Transverse colon (tissue), 4 donors: ENCODE results near the gene TBX10. TPM values are rescaled to one million over a fixed set of nuclear protein-coding genes. Genes with fewer than 3 reads are reported as not detected.

Experiments used
- DNase-seq: peaks from one replicate; pipeline ENCODE4 v3.0.0-alpha.2; 2019
- H3K27ac ChIP-seq, 4 donors: fragments of 200-600 bp; sonication (generic); 2 replicates each; pipeline ENCODE4 v1.5.1; 2016 to 2018; ENCODE audit warnings: inconsistent platforms in 4 of 4
- H3K27me3 ChIP-seq: fragments of 200-600 bp; sonication (generic); 2 replicates; pipeline ENCODE4 v1.5.1; 2017; ENCODE audit warnings: inconsistent platforms
- H3K36me3 ChIP-seq, 4 donors: fragments of 200-600 bp; sonication (generic); 2 replicates each; pipeline ENCODE4 v1.5.1; 2017 to 2019; ENCODE audit warnings: inconsistent platforms in 4 of 4
- H3K4me1 ChIP-seq, 4 donors: fragments of 200-600 bp; sonication (generic); 2 replicates each; pipeline ENCODE4 v1.5.1; 2017 to 2020; ENCODE audit warnings: inconsistent platforms in 4 of 4
- H3K4me3 ChIP-seq, 4 donors: fragments of 200-600 bp; sonication (generic); 1 replicate in 1 of 4; 2 replicates in 3 of 4; pipeline versions ENCODE4 v1.5.1 to v1.6.1; 2017 to 2019; ENCODE audit warnings: inconsistent platforms in 4 of 4
- H3K9me3 ChIP-seq, 2 donors: fragments of 200-600 bp; sonication (generic); 2 replicates each; pipeline ENCODE4 v1.5.1; 2017 to 2019; ENCODE audit warnings: inconsistent platforms in 2 of 2
- EP300 ChIP-seq: sonication (generic); formaldehyde crosslinking; IDR thresholded peaks from one replicate; pipeline ENCODE4 v1.6.1; 2017; ENCODE audit warnings: antibody characterized with exemption, low read depth
- POLR2A ChIP-seq: fragments of 450-650 bp; IDR thresholded peaks from one replicate; pipeline ENCODE4 v1.6.1; 2016; ENCODE audit warnings: antibody characterized with exemption, mild to moderate bottlenecking, moderate library complexity
- POLR2AphosphoS5 ChIP-seq, 3 donors: sonication (generic); formaldehyde crosslinking; IDR thresholded peaks; one replicate each; pipeline ENCODE4 v1.6.1; 2016; ENCODE audit warnings: antibody characterized with exemption in 3 of 3
- WGBS, 2 donors: methylation state at CpG; one replicate each; pipeline ENCODE4 v1.1.5; 2018; ENCODE audit warnings: low coverage in 1 of 2; 5-methylcytosine and 5-hydroxymethylcytosine counted together
- in situ Hi-C, 4 donors: fragments of 200-750 bp; cut with MboI; loops; one replicate each; pipeline versions ENCODE4 v1.15.0 to v1.15.1; 2017; ENCODE audit warnings: low sequenced_read_pairs in 3 of 4, low pct_ligation_motif_present in 1 of 4, low pct_unique_long_range_greater_than_20kb in 1 of 4
- intact Hi-C: fragments of 100-400 bp; cut with DNase I; formaldehyde crosslinking; loops from one replicate; pipeline ENCODE4 v1.15.1; 2023; ENCODE audit warnings: low total_unique reads
- small RNA-seq, 4 donors: library from RNA; depleted of rRNA; stranded (forward); fragments of <200 nt; gene quantifications; one replicate each; pipeline ENCODE3, GENCODE V24; 2016
- total RNA-seq, 4 donors: library from RNA; depleted of rRNA; stranded (reverse); fragments of >200 nt; gene quantifications; one replicate each; pipeline ENCODE4 v1.1.0, GENCODE V29; 2016
- TF ChIP-seq, protein P1 (sequence below), 5 experiments: fragments of 200-600 bp in 3 of 5; fragments of 450-650 bp in 2 of 5; sonication (generic) in 3 of 5; IDR thresholded peaks; 1 replicate in 2 of 5; 2 replicates in 3 of 5; pipeline ENCODE4 v1.5.1; 2016 to 2017; ENCODE audit warnings: antibody characterized with exemption in 5 of 5, inconsistent platforms in 3 of 5, mild to moderate bottlenecking in 2 of 5, moderate library complexity in 1 of 5

TBX10 gene
- total RNA-seq, 4 donors from 2014 or later, result 1.3 to 16.5 (median 15.0) TPM; not detected in 1

DNA sequence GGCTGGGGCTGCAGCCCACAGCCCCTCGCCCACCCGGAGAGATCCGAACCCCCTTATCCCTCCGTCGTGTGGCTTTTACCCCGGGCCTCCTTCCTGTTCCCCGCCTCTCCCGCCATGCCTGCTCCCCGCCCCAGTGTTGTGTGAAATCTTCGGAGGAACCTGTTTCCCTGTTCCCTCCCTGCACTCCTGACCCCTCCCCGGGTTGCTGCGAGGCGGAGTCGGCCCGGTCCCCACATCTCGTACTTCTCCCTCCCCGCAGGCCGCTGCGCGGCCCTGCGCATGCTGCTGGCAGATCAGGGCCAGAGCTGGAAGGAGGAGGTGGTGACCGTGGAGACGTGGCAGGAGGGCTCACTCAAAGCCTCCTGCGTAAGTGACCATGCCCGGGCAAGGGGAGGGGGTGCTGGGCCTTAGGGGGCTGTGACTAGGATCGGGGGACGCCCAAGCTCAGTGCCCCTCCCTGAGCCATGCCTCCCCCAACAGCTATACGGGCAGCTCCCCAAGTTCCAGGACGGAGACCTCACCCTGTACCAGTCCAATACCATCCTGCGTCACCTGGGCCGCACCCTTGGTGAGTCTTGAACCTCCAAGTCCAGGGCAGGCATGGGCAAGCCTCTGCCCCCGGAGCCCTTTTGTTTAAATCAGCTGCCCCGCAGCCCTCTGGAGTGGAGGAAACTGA, 55.2 kb downstream of the TBX10 start:
- Histone ChIP-seq H3K4me3 (peak overlapping the region; percentile 60 to 94 (median 86)), H3K9me3 (no peaks in the 10 kb centered on the region), H3K27ac (peak overlapping the region; percentile 99 to 100 (median 100)), H3K27me3 (no peaks in the 10 kb centered on the region), H3K36me3 (no peaks in the 10 kb centered on the region), H3K4me1 (peaks cover 8 to 38% (median 22%) of the 10 kb centered on the region in 4 donors)
- intact Hi-C loops (loop anchor here (1.0 kb wide), 1 partner anchor 45 kb away; the partner anchor contains the start of gene NUDT8), in situ Hi-C loops (no loop called here)
- 18% methylated on average over 31 of the region's 33 CpGs; no CpG with 5 or more reads in 1 of the 2 donors for WGBS, 2 donors
- DNase-seq, result peak; percentile 84
- TF ChIP-seq, protein P1, sequence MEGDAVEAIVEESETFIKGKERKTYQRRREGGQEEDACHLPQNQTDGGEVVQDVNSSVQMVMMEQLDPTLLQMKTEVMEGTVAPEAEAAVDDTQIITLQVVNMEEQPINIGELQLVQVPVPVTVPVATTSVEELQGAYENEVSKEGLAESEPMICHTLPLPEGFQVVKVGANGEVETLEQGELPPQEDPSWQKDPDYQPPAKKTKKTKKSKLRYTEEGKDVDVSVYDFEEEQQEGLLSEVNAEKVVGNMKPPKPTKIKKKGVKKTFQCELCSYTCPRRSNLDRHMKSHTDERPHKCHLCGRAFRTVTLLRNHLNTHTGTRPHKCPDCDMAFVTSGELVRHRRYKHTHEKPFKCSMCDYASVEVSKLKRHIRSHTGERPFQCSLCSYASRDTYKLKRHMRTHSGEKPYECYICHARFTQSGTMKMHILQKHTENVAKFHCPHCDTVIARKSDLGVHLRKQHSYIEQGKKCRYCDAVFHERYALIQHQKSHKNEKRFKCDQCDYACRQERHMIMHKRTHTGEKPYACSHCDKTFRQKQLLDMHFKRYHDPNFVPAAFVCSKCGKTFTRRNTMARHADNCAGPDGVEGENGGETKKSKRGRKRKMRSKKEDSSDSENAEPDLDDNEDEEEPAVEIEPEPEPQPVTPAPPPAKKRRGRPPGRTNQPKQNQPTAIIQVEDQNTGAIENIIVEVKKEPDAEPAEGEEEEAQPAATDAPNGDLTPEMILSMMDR (IDR thresholded peaks at IDR 0.05), result no peak
- TF ChIP-seq POLR2A, result peak; percentile 62
- no peak for TF ChIP-seq EP300
- peak; percentile 8 to 54 (median 37) for TF ChIP-seq POLR2AphosphoS5 (IDR thresholded peaks at IDR 0.05)

DNA sequence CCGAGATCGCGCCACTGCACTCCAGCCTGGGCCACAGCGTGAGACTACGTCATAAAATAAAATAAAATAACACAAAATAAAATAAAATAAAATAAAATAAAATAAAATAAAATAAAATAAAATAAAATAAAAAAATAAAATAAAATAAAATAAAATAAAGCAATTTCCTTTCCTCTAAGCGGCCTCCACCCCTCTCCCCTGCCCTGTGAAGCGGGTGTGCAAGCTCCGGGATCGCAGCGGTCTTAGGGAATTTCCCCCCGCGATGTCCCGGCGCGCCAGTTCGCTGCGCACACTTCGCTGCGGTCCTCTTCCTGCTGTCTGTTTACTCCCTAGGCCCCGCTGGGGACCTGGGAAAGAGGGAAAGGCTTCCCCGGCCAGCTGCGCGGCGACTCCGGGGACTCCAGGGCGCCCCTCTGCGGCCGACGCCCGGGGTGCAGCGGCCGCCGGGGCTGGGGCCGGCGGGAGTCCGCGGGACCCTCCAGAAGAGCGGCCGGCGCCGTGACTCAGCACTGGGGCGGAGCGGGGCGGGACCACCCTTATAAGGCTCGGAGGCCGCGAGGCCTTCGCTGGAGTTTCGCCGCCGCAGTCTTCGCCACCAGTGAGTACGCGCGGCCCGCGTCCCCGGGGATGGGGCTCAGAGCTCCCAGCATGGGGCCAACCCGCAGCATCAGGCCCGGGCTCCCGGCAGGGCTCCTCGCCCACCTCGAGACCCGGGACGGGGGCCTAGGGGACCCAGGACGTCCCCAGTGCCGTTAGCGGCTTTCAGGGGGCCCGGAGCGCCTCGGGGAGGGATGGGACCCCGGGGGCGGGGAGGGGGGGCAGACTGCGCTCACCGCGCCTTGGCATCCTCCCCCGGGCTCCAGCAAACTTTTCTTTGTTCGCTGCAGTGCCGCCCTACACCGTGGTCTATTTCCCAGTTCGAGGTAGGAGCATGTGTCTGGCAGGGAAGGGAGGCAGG, 56.0 kb downstream of the TBX10 start, which contains the start of gene GSTP1:
Gene GSTP1 (plus strand): TSS at position 566 of the 958 bp plus-strand sequence. CDS start 32 bp downstream, at position 598.
- in situ Hi-C loops, result no loop called here
- H3K4me1 ChIP-seq, result peaks cover 8 to 38% (median 22%) of the 10 kb centered on the region in 4 donors

DNA sequence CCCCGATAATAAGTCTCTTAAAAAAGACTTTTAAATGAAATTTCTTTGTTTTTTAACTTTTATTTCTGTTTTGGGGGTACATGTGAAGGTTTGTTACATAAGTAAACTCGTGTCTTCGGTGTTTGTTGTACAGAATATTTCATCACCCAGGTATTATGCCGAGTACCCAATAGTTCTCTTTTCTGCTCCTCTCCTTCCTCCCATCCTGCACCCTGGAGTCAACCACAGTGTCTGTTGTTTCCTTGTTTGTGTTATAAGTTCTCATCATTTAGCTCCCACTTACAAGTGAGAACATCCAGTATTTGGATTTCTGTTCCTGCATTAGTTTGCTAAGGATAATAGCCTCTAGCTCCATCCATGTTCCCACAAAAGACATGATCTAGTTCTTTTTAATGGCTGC, 57.6 kb downstream of the TBX10 start:
- DNase-seq, result no peak
- peak overlapping the region in 1 of 4 donors; percentile 100 for H3K27ac ChIP-seq
- no peaks in the 10 kb centered on the region for H3K9me3 ChIP-seq
- in situ Hi-C loops, result no loop called here
- no peak for TF ChIP-seq POLR2A
- no peak for TF ChIP-seq EP300
- H3K36me3 ChIP-seq, result no peaks in the 10 kb centered on the region
- 79 to 88% methylated on average over 4 of the region's 4 CpGs for WGBS, 2 donors
- no peak overlapping the region for H3K4me3 ChIP-seq
- H3K4me1 ChIP-seq, result peaks cover 8 to 38% (median 22%) of the 10 kb centered on the region in 4 donors
- intact Hi-C loops, result no loop called here
- H3K27me3 ChIP-seq, result no peaks in the 10 kb centered on the region

More for the DNA sequence above, 56.0 kb downstream of the TBX10 start, which contains the start of gene GSTP1:
- WGBS, 2 donors, result 0 to 5% methylated on average over 14 to 44 of the region's 81 CpGs
- H3K36me3 ChIP-seq, result no peaks in the 10 kb centered on the region
- TF ChIP-seq, protein P1 (IDR thresholded peaks at IDR 0.05), result peak; percentile 53 to 80 (median 66)
- TF ChIP-seq EP300 (no peak), POLR2A (peak; percentile 89), POLR2AphosphoS5 (IDR thresholded peaks at IDR 0.05) (peak; percentile 89 to 93 (median 92))
- H3K9me3 ChIP-seq, result no peaks in the 10 kb centered on the region
- peak within 1 kb of the TSS; percentile 99 to 100 (median 100) for H3K27ac ChIP-seq
- H3K4me3 ChIP-seq, result peak within 1 kb of the TSS; percentile 60 to 94 (median 86)
- DNase-seq, result peak; percentile 92
- H3K27me3 ChIP-seq, result no peaks in the 10 kb centered on the region
- intact Hi-C loops, result loop anchor here (1.0 kb wide), 1 partner anchor 46 kb away; the partner anchor contains the start of gene NUDT8

DNA sequence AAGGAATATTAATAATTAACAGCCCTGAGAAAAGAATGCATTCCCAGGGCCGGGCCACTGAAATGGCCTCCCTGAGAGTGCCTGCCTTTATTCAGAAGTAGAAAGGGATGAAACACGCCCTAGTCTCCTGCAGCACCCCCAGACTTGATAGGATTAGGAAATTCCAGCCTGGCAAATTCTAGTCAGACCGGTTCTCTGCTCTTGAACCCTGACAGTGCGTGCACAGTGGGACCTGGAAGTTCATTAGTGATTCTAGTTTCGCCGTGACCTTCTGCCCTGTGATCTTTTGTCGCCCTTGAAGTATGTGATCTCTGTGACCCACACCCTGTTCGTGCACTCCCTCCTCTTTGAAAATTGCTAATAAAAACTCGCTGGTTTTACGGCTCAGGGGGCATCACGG, 58.1 kb downstream of the TBX10 start:
- no peaks in the 10 kb centered on the region for H3K27me3 ChIP-seq
- no peaks in the 10 kb centered on the region for H3K9me3 ChIP-seq
- 38 to 40% methylated on average over 6 to 11 of the region's 11 CpGs for WGBS, 2 donors
- no peak for DNase-seq
- H3K36me3 ChIP-seq, result no peaks in the 10 kb centered on the region
- H3K4me1 ChIP-seq, result peaks cover 8 to 38% (median 22%) of the 10 kb centered on the region in 4 donors
- TF ChIP-seq, protein P1 (IDR thresholded peaks at IDR 0.05), result no peak
- TF ChIP-seq POLR2AphosphoS5 (IDR thresholded peaks at IDR 0.05), result no peak
- no peak overlapping the region for H3K27ac ChIP-seq
- intact Hi-C loops (no loop called here), in situ Hi-C loops (no loop called here)
- H3K4me3 ChIP-seq, result no peak overlapping the region

Small RNAs within 50 kb of the gene (small RNA-seq; reads per million reads assigned to genes)
- gene AP003385.3 (0 reads per million in 4 donors), gene RPL37P2 (0 to 1.4 (median 0.18) reads per million in 4 donors)

Other genes with a start within 250 kb of the TBX10 start
- 100 to 1,000 TPM in 2 of 4 donors, 10 to 100 TPM in 2; 37.8 to 470 (median 95.3) TPM for gene RAD9A, start 247.8 kb downstream of the TBX10 start, total RNA-seq
- gene PPP1CA, start 237.9 kb downstream of the TBX10 start, total RNA-seq, result 100 to 1,000 TPM in 3 of 4 donors, 10 to 100 TPM in 1; 83.0 to 251 (median 163) TPM
- 10 to 100 TPM in 2 of 4 donors, 1 to 10 TPM in 2; 1.2 to 17.2 (median 7.4) TPM for gene TBC1D10C, start 235.7 kb downstream of the TBX10 start, total RNA-seq
- gene CARNS1, start 224.1 kb downstream of the TBX10 start, total RNA-seq, result 1 to 10 TPM in 1 of 4 donors, under 1 TPM in 3; 0.27 to 4.4 (median 0.43) TPM
- gene RPS6KB2, start 211.3 kb downstream of the TBX10 start, total RNA-seq, result 100 to 1,000 TPM in 1 of 4 donors, 10 to 100 TPM in 3; 53.5 to 108 (median 75.9) TPM
- gene PTPRCAP, start 202.1 kb downstream of the TBX10 start, total RNA-seq, result 10 to 100 TPM; 13.2 to 78.9 (median 53.9) TPM
- 100 to 1,000 TPM in 3 of 4 donors, 10 to 100 TPM in 1; 72.6 to 204 (median 151) TPM for gene CORO1B, start 196.3 kb downstream of the TBX10 start, total RNA-seq
- not detected for gene GPR152, start 187.0 kb downstream of the TBX10 start, total RNA-seq
- 1 to 10 TPM in 2 of 4 donors, not detected in 2; 1.2 to 2.2 TPM for gene CABP4, start 184.4 kb downstream of the TBX10 start, total RNA-seq
- gene TMEM134, start 170.5 kb downstream of the TBX10 start, total RNA-seq, result 100 to 1,000 TPM; 107 to 347 (median 115) TPM
- 10 to 100 TPM; 32.9 to 71.5 (median 57.6) TPM for gene AIP, start 156.7 kb downstream of the TBX10 start, total RNA-seq
- gene PITPNM1, start 134.4 kb downstream of the TBX10 start, total RNA-seq, result 100 to 1,000 TPM in 1 of 4 donors, 10 to 100 TPM in 3; 23.5 to 451 (median 60.8) TPM
- gene CDK2AP2, start 131.6 kb downstream of the TBX10 start, total RNA-seq, result 100 to 1,000 TPM in 1 of 4 donors, 10 to 100 TPM in 3; 49.4 to 140 (median 83.4) TPM
- gene CABP2, start 116.3 kb downstream of the TBX10 start, total RNA-seq, result not detected
- 100 to 1,000 TPM; 166 to 578 (median 537) TPM for gene GSTP1, start 56.0 kb downstream of the TBX10 start, total RNA-seq
- 100 to 1,000 TPM; 421 to 762 (median 554) TPM for gene NDUFV1, start 32.8 kb downstream of the TBX10 start, total RNA-seq
- gene NUDT8, start 9.8 kb downstream of the TBX10 start, total RNA-seq, result 10 to 100 TPM; 21.3 to 68.5 (median 26.9) TPM
- 10 to 100 TPM in 3 of 4 donors, 1 to 10 TPM in 1; 4.1 to 29.4 (median 11.8) TPM for gene ACY3, start 11.0 kb upstream of the TBX10 start, total RNA-seq
- gene ALDH3B2, start 34.9 kb upstream of the TBX10 start, total RNA-seq, result 10 to 100 TPM in 1 of 4 donors, not detected in 3; 13.8 TPM